SK-N-SH treated with all-trans-retinoic acid at 6 μM for 48 hours (cell line): Measurements from ENCODE around the gene OTUD5.

Source experiments
- ARNTL ChIP-seq: fragments of 450-650 bp; formaldehyde crosslinking; IDR thresholded peaks from 2 replicates; pipeline ENCODE4 v1.5.0; 2020; ENCODE audit warnings: low read depth, mild to moderate bottlenecking, moderate library complexity, borderline replicate concordance
- ESRRG ChIP-seq: fragments of 250-450 bp; sonication (Bioruptor Pico); IDR thresholded peaks from 2 replicates; pipeline ENCODE4 v1.6.1; 2021; ENCODE audit warnings: mild to moderate bottlenecking
- GLIS3 ChIP-seq: fragments of 250-450 bp; sonication (Bioruptor Pico); IDR thresholded peaks from 2 replicates; pipeline ENCODE4 v1.5.0; 2020; ENCODE audit warnings: mild to moderate bottlenecking, moderate library complexity
- ISL1 ChIP-seq: fragments of 250-450 bp; sonication (Bioruptor Pico); IDR thresholded peaks from 2 replicates; pipeline ENCODE4 v2.1.2; 2022; ENCODE audit warnings: mild to moderate bottlenecking, moderate library complexity
- OSR1 ChIP-seq: fragments of 250-450 bp; sonication (Bioruptor Pico); IDR thresholded peaks from 2 replicates; pipeline ENCODE4 v1.8.0; 2022; ENCODE audit warnings: moderate library complexity, mild to moderate bottlenecking, inconsistent platforms
- PATZ1 ChIP-seq: fragments of 250-450 bp; sonication (Bioruptor Pico); IDR thresholded peaks from 2 replicates; pipeline ENCODE4 v1.8.0; 2020; ENCODE audit warnings: mild to moderate bottlenecking, moderate library complexity, borderline replicate concordance
- PPARA ChIP-seq: fragments of 250-450 bp; sonication (Bioruptor Pico); IDR thresholded peaks from 2 replicates; pipeline ENCODE4 v1.5.0; 2020; ENCODE audit warnings: mild to moderate bottlenecking, borderline replicate concordance
- RARB ChIP-seq: fragments of 250-450 bp; sonication (Bioruptor Pico); IDR thresholded peaks from 2 replicates; pipeline ENCODE4 v1.8.0; 2021; ENCODE audit warnings: mild to moderate bottlenecking, moderate library complexity

DNA sequence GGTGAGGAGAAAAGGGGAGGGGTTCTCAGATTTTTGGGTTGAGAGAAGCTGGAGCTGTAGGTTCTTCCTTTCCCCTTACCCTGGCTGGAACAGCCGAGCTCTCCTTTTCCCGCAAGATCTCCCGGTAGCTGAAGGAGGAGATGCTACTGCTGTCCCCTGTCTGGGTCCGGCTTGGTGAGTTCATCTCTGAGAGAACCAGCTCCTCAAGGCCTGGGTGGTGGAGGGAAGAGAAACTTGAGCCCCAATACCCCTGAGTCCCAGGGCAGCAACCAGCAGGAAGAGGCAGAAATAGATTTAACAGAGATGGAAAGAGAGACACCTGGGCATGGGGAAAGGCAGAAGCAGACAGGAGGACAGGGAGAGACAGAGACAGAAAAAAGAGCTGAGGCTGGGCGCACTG lies 20.8 kb upstream of the OTUD5 start:
- TF ChIP-seq RARB (CRISPR knock-in tag) = no peak
- no peak for TF ChIP-seq ISL1
- TF ChIP-seq OSR1 (CRISPR knock-in tag) = no peak
- no peak for TF ChIP-seq GLIS3 (CRISPR knock-in tag)
- no peak for TF ChIP-seq ARNTL (CRISPR knock-in tag)
- no peak for TF ChIP-seq PATZ1
- TF ChIP-seq ESRRG (CRISPR knock-in tag) = no peak
- TF ChIP-seq PPARA (CRISPR knock-in tag) = no peak
